ENCODE results near the gene PITPNC1. TPM values are rescaled to one million over a fixed set of nuclear protein-coding genes. Genes with fewer than 3 reads are reported as not detected.

Gene PITPNC1
- total and polyA plus RNA-seq, 2 donors (not counting 1 experiment from before 2014, with no cell fraction given) = 4.7 to 26.1 TPM

DNA sequence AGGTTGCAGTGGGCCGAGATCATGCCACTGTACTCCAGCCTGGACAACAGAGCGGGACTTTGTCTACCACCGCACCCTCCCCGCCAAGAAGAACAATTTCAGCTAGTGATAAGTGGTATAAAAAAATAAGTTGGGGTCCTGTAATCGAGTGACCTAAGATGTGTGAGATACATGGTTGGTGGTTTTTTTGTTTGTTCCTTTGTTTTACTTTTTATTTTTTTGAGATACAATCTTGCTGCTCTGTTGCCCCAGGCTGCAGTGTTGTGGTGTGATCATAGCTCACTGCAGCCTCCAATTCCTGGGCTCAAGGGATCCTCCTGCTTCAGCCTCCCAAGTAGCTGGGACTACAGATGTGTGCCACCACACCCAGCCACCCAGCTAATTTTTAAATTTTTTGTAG is 58.7 kb downstream of the PITPNC1 start:
- CTCF ChIA-PET = no interaction called here
- no peak for TF ChIP-seq EZH2 (IDR thresholded peaks at IDR 0.05; ENCODE audit: borderline replicate concordance, insufficient read depth, low read depth, low read length, poor library complexity, severe bottlenecking)
- TF ChIP-seq, protein P1, sequence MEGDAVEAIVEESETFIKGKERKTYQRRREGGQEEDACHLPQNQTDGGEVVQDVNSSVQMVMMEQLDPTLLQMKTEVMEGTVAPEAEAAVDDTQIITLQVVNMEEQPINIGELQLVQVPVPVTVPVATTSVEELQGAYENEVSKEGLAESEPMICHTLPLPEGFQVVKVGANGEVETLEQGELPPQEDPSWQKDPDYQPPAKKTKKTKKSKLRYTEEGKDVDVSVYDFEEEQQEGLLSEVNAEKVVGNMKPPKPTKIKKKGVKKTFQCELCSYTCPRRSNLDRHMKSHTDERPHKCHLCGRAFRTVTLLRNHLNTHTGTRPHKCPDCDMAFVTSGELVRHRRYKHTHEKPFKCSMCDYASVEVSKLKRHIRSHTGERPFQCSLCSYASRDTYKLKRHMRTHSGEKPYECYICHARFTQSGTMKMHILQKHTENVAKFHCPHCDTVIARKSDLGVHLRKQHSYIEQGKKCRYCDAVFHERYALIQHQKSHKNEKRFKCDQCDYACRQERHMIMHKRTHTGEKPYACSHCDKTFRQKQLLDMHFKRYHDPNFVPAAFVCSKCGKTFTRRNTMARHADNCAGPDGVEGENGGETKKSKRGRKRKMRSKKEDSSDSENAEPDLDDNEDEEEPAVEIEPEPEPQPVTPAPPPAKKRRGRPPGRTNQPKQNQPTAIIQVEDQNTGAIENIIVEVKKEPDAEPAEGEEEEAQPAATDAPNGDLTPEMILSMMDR (IDR thresholded peaks at IDR 0.05) = no peak
- ATAC-seq (ENCODE audit: low read depth) = no peak
- Histone ChIP-seq H3K27ac (ENCODE audit: low read length in 2 of 2) (no peak overlapping the region), H3K27me3 (replicated peaks in 1 of 4; ENCODE audit: control extremely low read depth in 1 of 4, control insufficient read depth in 3 of 4, insufficient read depth in 4 of 4, low read length in 3 of 4) (no peaks in the 10 kb centered on the region), H2AFZ (ENCODE audit: insufficient read depth, low read depth, low read length, poor library complexity, severe bottlenecking) (no peak overlapping the region), H4K20me1 (ENCODE audit: control insufficient read depth, insufficient read depth, low read length, poor library complexity, severe bottlenecking) (no peaks in the 10 kb centered on the region), H3K9me3 (ENCODE audit: control extremely low read depth in 1 of 3, control insufficient read depth in 2 of 3, insufficient read depth in 1 of 3, low read length in 2 of 3) (peaks cover 0 to 1% (median 0%) of the 10 kb centered on the region in 3 donors), H3K79me2 (ENCODE audit: control insufficient read depth, insufficient read depth, low read length) (peaks cover 5% of the 10 kb centered on the region), H3K9ac (ENCODE audit: low read length) (no peak overlapping the region), H3K4me1 (ENCODE audit: control insufficient read depth in 2 of 2, insufficient read depth in 2 of 2, low read length in 2 of 2) (peaks cover 0 to 12% of the 10 kb centered on the region in 2 donors), H3K4me3 (ENCODE audit: control extremely low read depth in 1 of 5, extremely low read depth in 1 of 5, insufficient read depth in 1 of 5, low read depth in 2 of 5, low read length in 4 of 5) (no peak overlapping the region), H3K4me2 (replicated peaks; ENCODE audit: low read depth, low read length, poor library complexity, severe bottlenecking) (no peak overlapping the region), H3K36me3 (replicated peaks in 1 of 2; ENCODE audit: control extremely low read depth in 1 of 2, control insufficient read depth in 1 of 2, extremely low read depth in 1 of 2, insufficient read depth in 2 of 2, low read length in 1 of 2) (no peaks in the 10 kb centered on the region)
- POLR2A ChIA-PET = no interaction called here
- DNase-seq = no peak
- peaks cover 13% of the 10 kb centered on the region for H3K4me1 Mint-ChIP-seq
- WGBS (ENCODE audit: insufficient coverage) = 100% methylated on average over 4 of the region's 5 CpGs
- no peak overlapping the region for H3K4me3 Mint-ChIP-seq
- H3K27me3 Mint-ChIP-seq = no peaks in the 10 kb centered on the region
- intact Hi-C loops (cut with micrococcal nuclease) = no loop called here
- H3K9me3 Mint-ChIP-seq (ENCODE audit: insufficient read depth) = no peaks in the 10 kb centered on the region
- H3K27ac Mint-ChIP-seq = no peak overlapping the region

DNA sequence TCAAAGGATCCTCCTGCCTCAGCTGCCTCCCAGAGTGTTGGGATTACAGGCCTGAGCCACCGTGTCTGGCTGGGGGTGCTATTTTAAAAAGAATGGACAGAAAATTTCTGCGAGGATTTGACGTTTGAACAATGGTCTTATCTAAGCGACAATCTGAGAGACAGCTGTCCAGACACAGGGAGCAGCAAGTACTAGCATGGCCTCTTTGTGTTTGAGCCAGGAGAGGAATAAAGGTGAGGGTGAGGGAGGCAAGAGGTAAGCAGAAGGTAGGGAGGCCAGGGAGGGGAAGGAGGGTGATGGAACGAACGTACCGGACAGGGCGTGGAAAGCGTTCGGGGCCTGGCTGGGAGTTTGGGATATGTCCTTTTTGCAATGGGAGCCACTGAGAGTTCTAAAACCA is 59.2 kb downstream of the PITPNC1 start:
- H3K27me3 ChIP-seq (replicated peaks in 1 of 4; ENCODE audit: control extremely low read depth in 1 of 4, control insufficient read depth in 3 of 4, insufficient read depth in 4 of 4, low read length in 3 of 4) = no peaks in the 10 kb centered on the region
- Mint-ChIP-seq H3K9me3 (ENCODE audit: insufficient read depth) (no peaks in the 10 kb centered on the region), H3K27ac (no peak overlapping the region), H3K4me3 (no peak overlapping the region), H3K27me3 (no peaks in the 10 kb centered on the region), H3K4me1 (peaks cover 16% of the 10 kb centered on the region)
- H4K20me1 ChIP-seq (ENCODE audit: control insufficient read depth, insufficient read depth, low read length, poor library complexity, severe bottlenecking) = no peaks in the 10 kb centered on the region
- peaks cover 0 to 1% (median 0%) of the 10 kb centered on the region in 3 donors for H3K9me3 ChIP-seq (ENCODE audit: control extremely low read depth in 1 of 3, control insufficient read depth in 2 of 3, insufficient read depth in 1 of 3, low read length in 2 of 3)
- no peaks in the 10 kb centered on the region for H3K36me3 ChIP-seq (replicated peaks in 1 of 2; ENCODE audit: control extremely low read depth in 1 of 2, control insufficient read depth in 1 of 2, extremely low read depth in 1 of 2, insufficient read depth in 2 of 2, low read length in 1 of 2)
- 95% methylated on average over 10 of the region's 10 CpGs for WGBS (ENCODE audit: insufficient coverage)
- POLR2A ChIA-PET = no interaction called here
- CTCF ChIA-PET = no interaction called here
- H3K4me3 ChIP-seq (ENCODE audit: control extremely low read depth in 1 of 5, extremely low read depth in 1 of 5, insufficient read depth in 1 of 5, low read depth in 2 of 5, low read length in 4 of 5) = no peak overlapping the region
- no peak overlapping the region for H3K9ac ChIP-seq (ENCODE audit: low read length)
- no peak overlapping the region for H3K27ac ChIP-seq (ENCODE audit: low read length in 2 of 2)
- DNase-seq (no peak), ATAC-seq (ENCODE audit: low read depth) (no peak)
- TF ChIP-seq EZH2 (IDR thresholded peaks at IDR 0.05; ENCODE audit: borderline replicate concordance, insufficient read depth, low read depth, low read length, poor library complexity, severe bottlenecking) = no peak
- TF ChIP-seq, protein P1 (IDR thresholded peaks at IDR 0.05) = no peak
- H3K79me2 ChIP-seq (ENCODE audit: control insufficient read depth, insufficient read depth, low read length) = peaks cover 5% of the 10 kb centered on the region
- peaks cover 0 to 17% of the 10 kb centered on the region in 2 donors for H3K4me1 ChIP-seq (ENCODE audit: control insufficient read depth in 2 of 2, insufficient read depth in 2 of 2, low read length in 2 of 2)
- H2AFZ ChIP-seq (ENCODE audit: insufficient read depth, low read depth, low read length, poor library complexity, severe bottlenecking) = no peak overlapping the region
- intact Hi-C loops (cut with micrococcal nuclease) = no loop called here
- no peak overlapping the region for H3K4me2 ChIP-seq (replicated peaks; ENCODE audit: low read depth, low read length, poor library complexity, severe bottlenecking)
